Smooth muscle cell (in vitro differentiated cells): ENCODE data around the gene RASAL3. TPM values are rescaled to one million over a fixed set of nuclear protein-coding genes. Genes with fewer than 3 reads are reported as not detected.

Experiments
- DNase-seq: peaks from one replicate; lab custom pipeline; 2025; ENCODE audit not compliant: unreplicated experiment; lab: John Stamatoyannopoulos, UW
- H2AFZ ChIP-seq: fragments of 200-600 bp; sonication (generic); 2 replicates; pipeline ENCODE4 v1.6.0; 2016; ENCODE audit warnings: antibody characterized with exemption, low read depth, mild to moderate bottlenecking
- H3F3A ChIP-seq: fragments of 200-600 bp; sonication (generic); 2 replicates; pipeline ENCODE4 v1.6.0; 2017; ENCODE audit warnings: antibody characterized with exemption, low read depth
- H3K27ac ChIP-seq: fragments of 200-600 bp; sonication (generic); 2 replicates; pipeline ENCODE4 v1.5.1; 2016; ENCODE audit warnings: low read depth, mild to moderate bottlenecking
- H3K27me3 ChIP-seq: fragments of 200-600 bp; sonication (generic); 2 replicates; pipeline ENCODE4 v1.6.1; 2016; ENCODE audit warnings: low read depth, mild to moderate bottlenecking
- H3K36me3 ChIP-seq: fragments of 200-600 bp; sonication (generic); 2 replicates; pipeline ENCODE4 v1.5.1; 2016; ENCODE audit warnings: low read depth
- H3K4me1 ChIP-seq: fragments of 200-600 bp; sonication (generic); 2 replicates; pipeline ENCODE4 v1.5.1; 2016; ENCODE audit warnings: low read depth
- H3K4me2 ChIP-seq: fragments of 200-600 bp; sonication (generic); 2 replicates; pipeline ENCODE4 v1.6.0; 2016; ENCODE audit warnings: mild to moderate bottlenecking
- H3K4me3 ChIP-seq: fragments of 200-600 bp; sonication (generic); 2 replicates; pipeline ENCODE4 v1.5.1; 2016; ENCODE audit warnings: mild to moderate bottlenecking
- H3K79me2 ChIP-seq: fragments of 200-600 bp; sonication (generic); 2 replicates; pipeline ENCODE4 v1.6.0; 2016; ENCODE audit warnings: low read depth, mild to moderate bottlenecking
- H3K9ac ChIP-seq: fragments of 200-600 bp; sonication (generic); 2 replicates; pipeline ENCODE4 v1.6.0; 2016; ENCODE audit warnings: low read depth
- H3K9me3 ChIP-seq: fragments of 200-600 bp; sonication (generic); replicated peaks from 2 replicates; pipeline ENCODE4 v1.5.1; 2016; ENCODE audit warnings: low read depth
- H4K20me1 ChIP-seq: fragments of 200-600 bp; sonication (generic); 2 replicates; pipeline ENCODE4 v1.6.0; 2016; ENCODE audit warnings: low read depth
- WGBS: methylation state at CpG from one replicate; pipeline ENCODE4 v1.1.7; 2016; ENCODE audit warnings: low lambda C conversion rate; 5-methylcytosine and 5-hydroxymethylcytosine counted together
- polyA plus RNA-seq: library from polyadenylated mRNA; unstranded; fragments of >200 nt; fragmentation: Nextera tagmentation; extraction: Ambion mirVana; gene quantifications from 2 replicates; pipeline ENCODE4 v1.2.1, GENCODE V29; 2016
- total RNA-seq: library from RNA; depleted of rRNA; stranded (reverse); fragments of >200 nt; gene quantifications from 2 replicates; pipeline ENCODE4 v1.2.3, GENCODE V29; 2014
- TF ChIP-seq, protein P1 (sequence below): fragments of 200-600 bp; sonication (generic); IDR thresholded peaks from 2 replicates; pipeline ENCODE4 v1.5.1; 2017; ENCODE audit warnings: borderline replicate concordance, mild to moderate bottlenecking, antibody characterized with exemption; ENCODE audit not compliant: insufficient read depth, poor library complexity, severe bottlenecking

Gene RASAL3
- total and polyA plus RNA-seq, 2 experiments from 2014 or later: 0.24 TPM; not detected in 1

GRCh38 chr19:15432629-15433518 lies 31.5 kb downstream of the RASAL3 start:
- peak overlapping the region; percentile 89 for H2AFZ ChIP-seq
- TF ChIP-seq, protein P1, sequence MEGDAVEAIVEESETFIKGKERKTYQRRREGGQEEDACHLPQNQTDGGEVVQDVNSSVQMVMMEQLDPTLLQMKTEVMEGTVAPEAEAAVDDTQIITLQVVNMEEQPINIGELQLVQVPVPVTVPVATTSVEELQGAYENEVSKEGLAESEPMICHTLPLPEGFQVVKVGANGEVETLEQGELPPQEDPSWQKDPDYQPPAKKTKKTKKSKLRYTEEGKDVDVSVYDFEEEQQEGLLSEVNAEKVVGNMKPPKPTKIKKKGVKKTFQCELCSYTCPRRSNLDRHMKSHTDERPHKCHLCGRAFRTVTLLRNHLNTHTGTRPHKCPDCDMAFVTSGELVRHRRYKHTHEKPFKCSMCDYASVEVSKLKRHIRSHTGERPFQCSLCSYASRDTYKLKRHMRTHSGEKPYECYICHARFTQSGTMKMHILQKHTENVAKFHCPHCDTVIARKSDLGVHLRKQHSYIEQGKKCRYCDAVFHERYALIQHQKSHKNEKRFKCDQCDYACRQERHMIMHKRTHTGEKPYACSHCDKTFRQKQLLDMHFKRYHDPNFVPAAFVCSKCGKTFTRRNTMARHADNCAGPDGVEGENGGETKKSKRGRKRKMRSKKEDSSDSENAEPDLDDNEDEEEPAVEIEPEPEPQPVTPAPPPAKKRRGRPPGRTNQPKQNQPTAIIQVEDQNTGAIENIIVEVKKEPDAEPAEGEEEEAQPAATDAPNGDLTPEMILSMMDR: no peak
- under 1% methylated on average over 61 of the region's 75 CpGs for WGBS
- peaks cover 37% of the 10 kb centered on the region for H3K79me2 ChIP-seq
- peaks cover 4% of the 10 kb centered on the region for H3F3A ChIP-seq
- peak overlapping the region; percentile 76 for H3K4me3 ChIP-seq
- peaks cover 14% of the 10 kb centered on the region for H3K4me1 ChIP-seq
- H3K9me3 ChIP-seq: no peaks in the 10 kb centered on the region
- H3K27ac ChIP-seq: peak overlapping the region; percentile 23
- peak overlapping the region; percentile 47 for H3K9ac ChIP-seq
- H4K20me1 ChIP-seq: peaks cover 39% of the 10 kb centered on the region
- H3K4me2 ChIP-seq: peak overlapping the region; percentile 85
- no peaks in the 10 kb centered on the region for H3K27me3 ChIP-seq
- H3K36me3 ChIP-seq: no peaks in the 10 kb centered on the region
- DNase-seq: peak; percentile 74

- peaks cover 14% of the 10 kb centered on the region for H3K4me1 ChIP-seq
- H3F3A ChIP-seq: peaks cover 4% of the 10 kb centered on the region
- peaks cover 37% of the 10 kb centered on the region for H3K79me2 ChIP-seq
- TF ChIP-seq, protein P1: no peak
- peaks cover 41% of the 10 kb centered on the region for H4K20me1 ChIP-seq
- peak overlapping the region; percentile 95 for H3K9ac ChIP-seq
- peak overlapping the region; percentile 65 for H3K27ac ChIP-seq
- H2AFZ ChIP-seq: no peak overlapping the region
- H3K27me3 ChIP-seq: no peaks in the 10 kb centered on the region
- H3K9me3 ChIP-seq: no peaks in the 10 kb centered on the region
- 4% methylated on average over 17 of the region's 44 CpGs for WGBS
- peak overlapping the region; percentile 93 for H3K4me3 ChIP-seq
- peak overlapping the region; percentile 98 for H3K4me2 ChIP-seq
- DNase-seq: no peak
- no peaks in the 10 kb centered on the region for H3K36me3 ChIP-seq
Observed at GRCh38 chr19:15432018-15432494, 32.3 kb downstream of the RASAL3 start.

GRCh38 chr19:15431396-15432017 lies 32.8 kb downstream of the RASAL3 start:
- WGBS: 42% methylated on average over 7 of the region's 7 CpGs
- no peaks in the 10 kb centered on the region for H3K27me3 ChIP-seq
- peak overlapping the region; percentile 98 for H3K4me2 ChIP-seq
- DNase-seq: no peak
- H4K20me1 ChIP-seq: peaks cover 45% of the 10 kb centered on the region
- H3K4me3 ChIP-seq: peak overlapping the region; percentile 93
- peak overlapping the region; percentile 95 for H3K9ac ChIP-seq
- H2AFZ ChIP-seq: no peak overlapping the region
- H3F3A ChIP-seq: peaks cover 4% of the 10 kb centered on the region
- peaks cover 37% of the 10 kb centered on the region for H3K79me2 ChIP-seq
- peak overlapping the region; percentile 65 for H3K27ac ChIP-seq
- TF ChIP-seq, protein P1: no peak
- H3K9me3 ChIP-seq: no peaks in the 10 kb centered on the region
- peaks cover 14% of the 10 kb centered on the region for H3K4me1 ChIP-seq
- no peaks in the 10 kb centered on the region for H3K36me3 ChIP-seq
